Neural progenitor cell (in vitro differentiated cells): ENCODE results near the gene MCMBP.
"Not testable (repeated sequence)": the region's sequence is repeated elsewhere in the genome, so short reads cannot be mapped to it uniquely, and the experiment has no call there.

Experiments used
- CTCF ChIP-seq: fragments of 200-600 bp; sonication (generic); IDR thresholded peaks from 2 replicates; pipeline ENCODE4 v1.5.1; 2017; ENCODE audit warnings: antibody characterized with exemption, mild to moderate bottlenecking
- EZH2 ChIP-seq: fragments of 200-600 bp; sonication (generic); IDR thresholded peaks from 2 replicates; pipeline ENCODE4 v1.6.1; 2017; ENCODE audit warnings: antibody characterized with exemption, mild to moderate bottlenecking, moderate library complexity
- EZH2phosphoT487 ChIP-seq: fragments of 200-600 bp; sonication (generic); IDR thresholded peaks from 2 replicates; pipeline ENCODE4 v1.6.1; 2017; ENCODE audit warnings: antibody characterized with exemption

- not testable (repeated sequence) for TF ChIP-seq CTCF, EZH2, EZH2phosphoT487
These were observed 11.4 kb upstream of the MCMBP start for GRCh38 chr10:119883901-119884611.
